Coronary artery (tissue), 2 donors: Measurements from ENCODE around the gene SGMS1.

Source experiments
- DNase-seq: peaks from one replicate; pipeline ENCODE4 v3.0.0-alpha.2; 2017; ENCODE audit warnings: low spot score
- H3K27ac ChIP-seq, 2 donors: fragments of 200-600 bp; sonication (generic); one replicate each; pipeline ENCODE4 v1.5.1; 2016 to 2019
- H3K4me3 ChIP-seq: fragments of 200-600 bp; sonication (generic); 2 replicates; pipeline ENCODE4 v1.5.1; 2016; ENCODE audit warnings: mild to moderate bottlenecking, moderate library complexity
- CTCF ChIP-seq: fragments of 200-600 bp; sonication (generic); IDR thresholded peaks from one replicate; pipeline ENCODE4 v1.5.1; 2019; ENCODE audit warnings: antibody characterized with exemption

SGMS1 gene

DNA sequence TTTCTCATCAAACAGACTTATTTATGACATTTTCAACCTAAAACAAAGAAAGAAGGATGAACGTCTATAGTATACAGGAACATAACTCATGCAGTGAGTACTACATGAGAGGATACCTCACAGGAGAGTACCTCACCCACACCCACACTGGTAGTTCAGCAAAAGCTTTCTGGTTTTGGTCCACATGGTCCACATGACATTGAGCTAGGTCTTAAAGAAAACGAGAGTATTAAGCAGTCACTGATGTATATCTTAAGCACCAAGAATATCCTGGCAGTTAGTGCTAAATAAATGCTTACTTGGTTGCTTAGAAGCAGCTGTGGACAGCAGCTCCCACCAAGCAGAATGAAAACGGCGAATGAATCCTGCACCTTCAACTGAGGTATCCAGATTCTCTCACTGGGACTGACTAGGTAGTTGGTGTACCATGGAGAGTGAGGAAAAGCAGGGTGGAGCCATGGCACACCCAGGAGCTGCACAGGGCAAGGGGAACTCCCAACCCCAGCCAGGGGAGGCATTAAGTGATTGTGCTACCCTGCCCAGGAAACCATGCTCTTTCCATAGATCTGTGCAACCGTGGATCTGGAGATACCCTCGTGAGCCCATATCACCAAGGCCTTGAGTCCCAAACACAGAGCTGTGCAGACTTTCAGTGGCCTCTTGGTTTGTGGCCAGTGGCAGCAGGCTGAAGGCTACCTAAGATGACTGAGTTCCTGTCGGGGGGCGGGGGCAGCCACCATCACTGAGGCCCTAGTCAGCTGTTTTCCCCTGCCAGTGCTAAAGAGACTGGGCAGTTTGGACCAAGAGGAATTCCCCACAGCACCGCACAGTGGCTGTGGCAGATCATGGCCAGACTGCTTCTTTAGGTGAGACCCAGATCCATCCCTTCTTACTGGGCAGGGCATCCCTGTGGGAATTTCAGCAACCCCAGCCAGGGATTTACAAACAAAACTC lies 143.4 kb downstream of the SGMS1 start:
- H3K4me3 ChIP-seq, result no peak overlapping the region
- no peak overlapping the region for H3K27ac ChIP-seq
- TF ChIP-seq CTCF, result no peak
- DNase-seq, result no peak

DNA sequence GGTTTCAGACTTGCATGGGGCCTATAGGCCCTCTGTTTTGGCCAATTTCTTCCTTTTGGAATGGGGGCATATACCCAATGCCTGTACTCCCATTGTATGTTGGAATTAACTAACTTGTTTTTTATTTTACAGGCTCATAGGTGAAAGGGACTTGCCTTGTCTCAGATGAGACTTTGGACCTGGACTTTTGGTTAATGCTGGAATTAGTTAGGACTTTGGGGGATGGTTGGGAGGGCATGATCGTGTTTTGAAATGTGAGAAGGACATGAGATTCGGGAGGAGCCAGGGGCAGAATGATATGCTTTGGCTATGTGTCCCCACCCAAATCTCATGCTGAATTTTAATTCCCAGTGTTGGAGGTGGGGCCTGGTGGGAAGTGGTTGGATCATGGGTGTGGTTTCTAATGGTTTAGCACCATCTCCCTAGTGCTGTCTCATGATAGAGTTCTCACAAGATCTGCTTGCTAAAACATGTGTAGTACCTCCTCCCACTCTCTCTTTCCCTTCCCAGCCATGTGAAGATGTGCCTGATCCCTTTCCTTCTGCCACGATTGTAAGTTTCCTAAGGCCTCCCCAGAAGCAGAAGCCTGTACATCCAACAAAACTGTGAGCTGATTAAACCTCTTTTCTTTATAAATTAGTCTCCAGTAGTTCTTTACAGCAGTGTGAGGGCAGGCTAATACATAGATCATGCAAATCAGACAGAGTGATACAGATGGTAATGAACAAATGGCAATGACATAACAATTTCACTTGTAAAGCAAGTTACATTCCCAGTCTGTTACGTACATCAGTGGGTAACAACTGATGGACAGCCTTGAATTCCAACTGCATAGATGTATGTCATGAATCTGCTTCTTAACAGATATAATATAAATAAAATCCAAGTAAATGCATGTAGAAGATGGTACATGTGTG lies 146.2 kb downstream of the SGMS1 start:
- no peak for DNase-seq
- H3K27ac ChIP-seq, result no peak overlapping the region
- TF ChIP-seq CTCF, result no peak

DNA sequence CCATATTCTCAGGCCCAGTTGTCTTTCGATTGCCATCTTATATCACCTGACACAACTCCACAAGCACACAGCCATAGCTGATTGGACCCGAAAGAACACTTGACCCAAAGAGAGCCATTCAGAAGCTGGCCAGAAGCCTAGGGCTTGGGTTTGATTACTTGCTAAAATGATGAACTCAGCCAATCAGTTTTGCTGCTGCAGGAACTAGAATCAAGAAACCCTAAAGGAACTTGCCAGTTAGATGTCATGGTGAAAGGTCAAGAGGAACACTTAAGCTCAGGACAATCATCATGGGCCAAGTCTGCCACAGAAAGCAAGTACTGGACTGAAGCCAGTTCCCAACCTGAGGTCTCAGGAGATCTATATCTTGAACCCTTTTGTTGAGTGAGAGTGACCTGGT lies 150.0 kb downstream of the SGMS1 start:
- TF ChIP-seq CTCF, result no peak
- H3K27ac ChIP-seq, result no peak overlapping the region
- H3K4me3 ChIP-seq, result no peak overlapping the region
- DNase-seq, result no peak

More for the DNA sequence above, 146.2 kb downstream of the SGMS1 start:
- H3K4me3 ChIP-seq, result no peak overlapping the region

GRCh38 chr10:50472914-50473313 lies 150.8 kb downstream of the SGMS1 start:
- TF ChIP-seq CTCF, result no peak
- no peak for DNase-seq
- no peak overlapping the region for H3K27ac ChIP-seq
- no peak overlapping the region for H3K4me3 ChIP-seq

- no peak for DNase-seq
- no peak for TF ChIP-seq CTCF
- H3K27ac ChIP-seq, result no peak overlapping the region
- H3K4me3 ChIP-seq, result no peak overlapping the region
Observed at GRCh38 chr10:50471583-50471975, 152.2 kb downstream of the SGMS1 start.

- Histone ChIP-seq H3K27ac (no peak overlapping the region), H3K4me3 (no peak overlapping the region)
- DNase-seq, result no peak
- no peak for TF ChIP-seq CTCF
Observed at GRCh38 chr10:50470798-50471582, 152.8 kb downstream of the SGMS1 start.
